NCI-H1105 (cell line): ENCODE results near the gene DHX36.

ENCODE experiments used
- DNase-seq: peaks from one replicate; lab custom pipeline; 2025; lab: John Stamatoyannopoulos, UW

DHX36 gene

GRCh38 chr3:154223519-154223918 lies 100.8 kb downstream of the DHX36 start:
- no peak for DNase-seq
